GM10847 (cell line): ENCODE data around the gene PLAC8L1.

Experiments
- POLR2A ChIP-seq: IDR thresholded peaks from 2 replicates; pipeline ENCODE4 v1.6.1; 2011; ENCODE audit not compliant: insufficient read length; ENCODE audit errors: extremely low read depth

The PLAC8L1 gene, protein sequence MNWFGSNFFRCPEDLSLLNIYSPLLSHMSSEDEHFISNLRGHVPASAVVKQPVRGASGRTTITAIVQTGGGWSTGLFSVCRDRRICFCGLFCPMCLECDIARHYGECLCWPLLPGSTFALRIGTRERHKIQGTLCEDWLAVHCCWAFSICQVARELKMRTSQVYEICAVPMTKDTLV

DNA sequence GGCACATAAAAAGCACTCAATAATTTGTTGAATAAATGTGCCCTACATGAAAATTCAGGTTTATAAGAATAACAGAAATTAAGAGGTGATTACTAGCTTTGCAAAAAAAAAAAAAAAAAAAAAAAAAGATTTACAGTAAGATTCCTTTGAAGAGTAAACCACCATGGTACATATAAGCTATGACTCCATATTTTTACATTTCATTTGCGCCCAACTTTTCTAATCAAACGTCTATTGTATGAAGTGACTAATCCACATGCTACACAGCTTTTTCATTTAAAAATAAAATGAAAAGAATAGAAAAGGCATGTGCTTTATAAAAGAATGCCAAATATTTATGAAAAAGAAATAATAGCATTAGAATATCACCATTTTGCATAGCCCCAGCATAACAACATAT is at the start of gene PLAC8L1:
Gene PLAC8L1 (minus strand): TSS at position 101 of the 400 bp plus-strand sequence. CDS start 1,266 bp downstream, outside the sequence.
- TF ChIP-seq POLR2A = no peak

DNA sequence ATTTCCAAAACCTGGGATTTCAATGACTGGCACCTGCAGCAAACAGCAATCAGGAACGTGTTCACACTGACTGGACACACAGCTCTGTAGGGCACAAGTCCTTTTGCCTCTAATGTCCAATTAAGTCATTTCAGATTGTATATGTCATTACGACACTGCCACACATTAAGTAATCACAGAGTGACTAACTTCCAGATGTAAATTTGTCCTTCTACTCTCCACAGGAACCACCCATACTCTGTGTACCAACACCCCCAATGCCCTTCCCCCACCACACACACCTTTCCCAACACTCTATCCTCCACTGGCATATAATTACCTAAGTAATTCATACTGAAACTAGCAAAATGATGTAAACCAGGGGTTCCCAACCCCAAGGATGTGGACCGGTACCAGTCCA is 46.6 kb upstream of the PLAC8L1 start:
- TF ChIP-seq POLR2A = no peak

DNA sequence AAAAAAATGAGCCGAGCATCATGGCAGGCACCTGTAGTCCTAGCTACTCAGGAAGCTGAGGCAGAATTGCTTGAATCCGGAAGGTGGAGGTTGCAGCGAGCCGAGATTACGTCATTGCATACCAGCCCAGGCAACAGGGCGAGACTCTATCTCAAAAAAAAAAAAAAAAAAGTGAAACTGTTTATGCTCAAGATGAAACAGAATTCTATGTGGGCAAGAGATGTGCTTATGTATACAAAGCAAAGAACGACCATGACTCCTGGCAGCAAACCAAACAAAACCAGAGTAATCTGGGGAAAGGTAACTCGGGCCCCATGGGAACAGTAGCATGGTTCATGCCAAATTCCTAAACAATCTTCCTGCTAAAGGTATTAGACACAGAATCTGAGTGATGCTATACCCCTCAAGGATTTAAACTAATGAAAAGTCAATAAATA is 32.6 kb upstream of the PLAC8L1 start:
- no peak for TF ChIP-seq POLR2A

DNA sequence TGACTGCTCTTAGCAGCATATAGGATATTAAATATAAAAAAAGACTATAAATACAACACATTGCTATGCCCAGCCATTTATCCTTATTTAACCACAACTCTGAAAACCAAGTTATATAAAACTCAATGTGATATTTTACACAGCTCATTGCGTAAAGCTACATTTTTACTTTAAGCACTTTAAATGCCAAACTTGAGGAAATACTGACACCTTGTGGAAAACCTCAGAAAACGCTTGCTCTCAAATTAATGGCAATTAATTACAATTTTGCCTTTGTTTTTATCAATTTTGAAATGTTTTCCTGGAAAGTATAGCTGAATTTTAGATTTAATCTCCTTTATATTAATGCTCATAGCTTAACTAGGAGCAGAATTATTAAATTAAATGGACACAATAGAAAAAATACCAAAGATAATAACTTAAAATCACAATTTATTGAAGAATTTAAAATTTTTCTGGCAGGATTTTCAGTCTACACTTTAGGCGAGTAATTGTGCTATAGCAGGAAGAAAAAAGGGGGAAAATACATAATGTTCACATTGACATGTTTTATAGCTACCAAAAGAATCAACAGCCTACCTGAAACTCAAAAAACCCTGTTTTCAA is 25.2 kb upstream of the PLAC8L1 start:
- TF ChIP-seq POLR2A = no peak

DNA sequence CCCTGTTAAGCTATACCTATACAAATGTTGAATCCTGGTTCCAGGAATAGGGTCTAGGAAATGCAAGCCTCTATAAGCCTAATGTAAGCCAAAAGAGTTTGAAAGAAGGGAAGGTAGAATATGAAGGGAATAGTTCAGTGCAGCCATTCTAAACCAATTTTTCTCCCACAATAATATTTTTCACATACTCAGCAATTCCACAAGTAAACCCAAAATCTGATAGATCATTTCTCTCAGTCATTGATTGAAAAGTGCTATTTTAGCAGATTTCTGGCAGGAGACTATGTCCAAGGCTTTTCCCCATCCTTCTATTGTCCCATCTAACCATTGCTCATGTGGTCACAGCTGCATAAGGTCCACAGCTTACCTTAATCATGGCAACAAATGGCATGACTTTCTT is 20.7 kb upstream of the PLAC8L1 start:
- no peak for TF ChIP-seq POLR2A

DNA sequence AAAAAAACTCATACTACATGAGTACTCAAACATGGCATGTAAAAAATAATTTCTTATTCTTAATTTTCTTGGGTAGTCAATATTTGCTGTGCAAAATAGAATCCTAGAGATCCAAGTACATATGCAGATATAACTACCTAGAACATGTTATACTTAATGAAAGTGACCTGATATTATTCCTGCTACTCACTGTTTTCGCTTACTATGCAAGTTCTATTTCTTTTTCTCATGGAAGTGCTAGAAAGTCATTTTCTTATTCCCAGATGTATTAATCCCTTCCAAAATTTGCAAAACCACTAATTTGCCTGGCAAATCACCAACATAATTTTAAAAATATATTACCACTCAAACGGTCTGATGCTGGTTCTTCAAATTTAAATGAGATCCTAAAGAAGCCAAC is 19.2 kb upstream of the PLAC8L1 start:
- no peak for TF ChIP-seq POLR2A

DNA sequence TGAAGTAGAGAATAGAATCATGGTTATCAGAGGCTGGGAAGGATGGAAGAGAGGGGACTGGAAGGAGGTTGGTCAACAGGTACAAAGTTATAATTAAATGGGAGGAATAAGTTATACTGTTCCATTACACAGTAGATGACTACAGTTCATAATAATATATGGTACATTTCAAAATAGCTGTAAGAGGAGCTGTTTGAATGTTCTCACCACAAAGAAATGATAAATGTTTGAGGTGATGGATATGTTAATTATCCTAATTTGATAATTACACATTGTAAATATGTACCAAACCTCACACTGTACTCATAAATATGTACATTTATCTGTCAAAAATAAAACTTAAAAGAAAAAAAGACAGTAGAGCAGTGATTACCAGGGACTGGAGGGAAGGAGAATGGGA is 12.9 kb upstream of the PLAC8L1 start:
- no peak for TF ChIP-seq POLR2A

DNA sequence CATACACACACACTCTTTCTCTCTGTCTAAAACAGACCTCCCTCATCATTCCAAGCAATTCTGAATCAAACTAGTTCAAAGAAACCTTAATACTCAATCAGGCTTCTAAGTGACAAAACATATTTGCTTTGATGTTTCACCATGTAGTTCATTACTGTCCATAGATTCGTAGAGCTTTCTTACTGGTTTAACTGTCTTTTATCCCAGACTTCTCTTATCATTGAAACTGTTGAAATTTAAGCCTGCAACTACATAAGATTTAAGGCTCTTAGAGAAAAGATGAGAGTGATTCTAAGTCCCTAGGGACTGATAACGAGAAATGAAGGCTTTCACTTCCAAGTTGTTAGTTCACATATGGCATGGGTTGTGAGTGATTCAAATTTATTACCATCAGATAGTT is 11.0 kb upstream of the PLAC8L1 start:
- no peak for TF ChIP-seq POLR2A

DNA sequence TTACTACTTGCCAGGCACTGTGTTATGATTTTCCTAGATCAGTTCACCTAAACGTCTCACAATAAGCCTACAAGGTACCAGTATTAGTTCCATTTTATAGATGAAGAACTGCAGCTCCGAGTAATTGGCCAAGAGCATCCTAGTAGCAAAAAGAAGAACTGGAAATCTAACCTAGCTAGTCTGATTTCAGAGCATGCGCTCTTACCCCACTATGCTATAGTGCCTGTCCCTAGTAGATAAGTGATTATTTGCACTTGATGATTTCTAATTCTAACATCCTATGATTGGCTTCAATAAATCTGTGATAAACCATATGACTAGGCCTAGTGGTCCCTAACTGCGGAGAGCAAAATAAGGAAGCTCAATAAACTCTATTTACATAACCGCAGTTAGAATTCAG is 7.1 kb upstream of the PLAC8L1 start:
- no peak for TF ChIP-seq POLR2A

DNA sequence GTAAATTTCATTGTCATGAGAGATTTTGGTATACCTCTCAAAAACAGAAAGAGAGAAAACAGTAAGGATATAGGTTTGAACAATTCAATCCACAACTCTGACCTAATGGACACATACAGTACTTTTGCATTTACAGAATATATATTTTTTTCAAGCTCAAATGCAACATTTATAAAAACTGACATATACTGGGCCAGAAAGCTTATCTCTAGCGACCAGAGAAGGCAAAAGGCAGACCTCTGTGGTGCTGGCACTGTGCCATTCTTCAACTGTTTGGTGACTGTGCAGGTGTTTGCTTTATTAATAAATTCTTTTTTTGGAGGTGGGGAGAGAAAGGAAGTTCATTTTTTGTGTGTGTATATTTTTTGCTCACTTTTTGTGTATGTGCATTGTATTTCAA is 6.0 kb upstream of the PLAC8L1 start:
- TF ChIP-seq POLR2A = no peak

DNA sequence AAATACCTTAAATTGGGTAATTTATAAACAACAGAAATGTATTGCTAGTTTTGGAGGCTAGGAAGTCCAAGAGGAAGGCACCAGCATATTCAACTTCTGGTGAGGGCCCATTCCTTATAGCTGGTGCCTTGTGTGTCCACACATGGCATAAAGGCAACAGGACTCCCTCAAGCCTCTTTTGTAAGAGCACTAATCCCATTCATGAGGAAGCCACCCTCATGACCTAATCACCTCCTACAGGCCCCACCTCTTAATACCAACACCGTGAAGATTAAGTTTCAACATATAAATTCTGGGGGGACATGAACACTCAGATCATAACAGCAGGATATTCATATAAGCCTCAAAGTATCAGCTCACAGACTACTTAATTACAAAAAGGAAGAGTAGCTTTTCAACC is 4.0 kb upstream of the PLAC8L1 start:
- no peak for TF ChIP-seq POLR2A

DNA sequence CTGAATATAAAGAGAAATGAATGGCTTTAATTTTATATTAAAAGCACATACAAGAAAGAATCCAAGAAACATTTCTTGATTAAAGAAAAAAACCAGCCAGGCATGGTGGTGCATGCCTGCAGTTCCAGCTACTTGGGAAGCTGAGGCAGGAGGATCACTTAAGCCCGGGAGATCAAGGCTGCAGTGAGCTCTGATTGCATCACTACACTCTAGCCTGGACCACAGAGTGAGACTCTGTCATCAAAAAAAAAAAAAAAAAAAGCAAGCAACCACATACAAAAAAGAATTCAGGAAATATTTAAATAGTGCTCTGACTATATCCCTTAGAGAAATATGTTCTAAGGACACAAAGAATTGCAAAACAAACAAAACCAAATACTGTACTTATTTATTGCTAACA is 2.5 kb upstream of the PLAC8L1 start:
- TF ChIP-seq POLR2A = no peak

DNA sequence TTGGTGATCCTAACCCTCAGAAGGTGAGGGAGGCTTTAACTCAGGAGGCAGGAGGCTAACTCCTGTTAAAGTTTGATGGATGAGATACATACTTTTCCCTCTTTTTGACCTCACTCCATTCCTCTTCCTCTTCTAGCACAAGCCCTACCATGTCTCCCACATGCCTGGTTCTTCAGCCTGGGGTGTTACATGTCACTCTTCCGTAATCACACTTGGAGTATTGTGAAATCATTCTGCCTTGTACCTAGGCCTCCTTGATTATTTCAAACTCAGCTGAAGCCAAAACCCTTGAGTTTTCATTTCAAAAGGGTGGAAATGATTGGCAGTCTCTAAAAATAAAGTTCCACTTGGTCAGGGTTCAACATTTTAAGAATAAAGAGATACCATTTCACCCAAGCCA is 1.8 kb downstream of the PLAC8L1 start:
- no peak for TF ChIP-seq POLR2A

DNA sequence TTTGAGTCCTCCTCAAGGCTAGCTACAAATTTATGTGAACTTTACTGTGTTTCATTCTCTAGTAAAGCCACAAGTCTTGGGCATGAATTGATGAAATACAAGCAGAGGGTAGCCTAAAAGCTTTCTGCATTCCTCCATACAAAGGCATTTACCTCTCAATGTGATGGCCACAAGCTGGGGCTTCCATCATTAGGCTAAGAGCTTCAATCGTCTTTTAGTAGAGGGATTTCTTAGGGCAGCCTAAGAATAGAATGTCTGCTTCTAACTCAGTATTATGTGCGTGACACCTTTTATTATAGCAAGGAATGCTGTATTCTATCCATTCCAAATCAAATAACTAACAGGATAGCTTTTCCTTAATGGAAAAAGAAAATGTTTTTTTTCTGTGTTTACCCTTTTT is 3.7 kb downstream of the PLAC8L1 start:
- TF ChIP-seq POLR2A = no peak

DNA sequence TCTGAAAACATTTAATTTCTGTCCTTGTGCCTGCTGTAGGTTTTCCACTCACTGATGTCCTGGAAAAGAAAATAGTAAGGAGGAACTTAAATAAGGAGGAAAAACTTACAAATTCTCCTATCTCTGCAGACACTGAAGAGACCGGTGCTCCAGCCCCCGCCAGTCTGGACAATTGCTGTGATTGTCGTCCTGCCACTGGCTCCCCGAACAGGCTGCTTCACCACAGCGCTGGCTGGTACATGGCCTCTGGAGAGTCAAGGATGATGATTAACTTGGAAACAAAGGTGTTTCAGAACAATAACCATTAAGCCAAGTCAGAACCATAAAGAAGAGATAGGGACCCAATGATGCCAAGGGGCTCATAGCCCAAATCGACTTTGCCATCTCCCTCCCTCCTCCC is 7.3 kb downstream of the PLAC8L1 start:
- TF ChIP-seq POLR2A = no peak

DNA sequence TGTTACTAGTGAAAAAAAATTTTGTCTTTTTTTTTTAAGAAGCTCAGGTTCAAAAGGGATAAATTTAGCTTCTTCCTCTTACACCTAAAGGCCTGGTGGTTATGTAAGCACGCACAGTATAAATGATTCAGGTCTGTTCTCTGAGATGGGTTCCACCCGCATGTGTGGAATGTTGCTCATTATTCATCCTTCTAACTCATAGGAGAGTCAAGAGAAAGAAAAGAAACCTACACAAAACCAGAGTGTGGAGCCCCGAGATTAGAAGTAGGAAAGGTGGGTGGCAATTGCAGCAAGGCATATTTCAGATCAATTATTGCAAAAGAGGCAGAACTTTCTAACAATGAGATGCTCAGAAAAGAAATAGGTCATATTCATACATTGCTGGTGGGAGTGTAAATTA is 13.5 kb downstream of the PLAC8L1 start:
- no peak for TF ChIP-seq POLR2A

DNA sequence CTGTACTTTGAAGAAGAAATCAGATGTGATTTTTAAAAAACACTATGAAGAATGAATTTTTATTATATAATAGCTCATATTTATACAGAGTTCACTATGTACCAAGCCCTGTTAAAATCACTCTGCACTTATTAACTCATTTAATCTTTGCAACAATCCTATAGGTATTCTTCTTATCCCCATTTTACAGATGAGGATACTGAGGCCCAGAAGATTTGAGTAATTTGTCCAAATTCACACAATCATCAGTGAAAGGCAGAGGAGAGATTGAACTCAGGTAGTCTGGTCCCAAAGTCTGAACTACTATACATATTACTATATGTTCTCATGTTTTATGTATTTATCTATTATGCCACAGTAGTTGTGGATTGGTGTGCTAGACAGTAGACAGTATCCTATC is 16.1 kb downstream of the PLAC8L1 start:
- no peak for TF ChIP-seq POLR2A
